Testis (tissue), 3 donors: ENCODE measurements around the gene TMEM8B. TPM values are rescaled to one million over a fixed set of nuclear protein-coding genes. Genes with fewer than 3 reads are reported as not detected.
A peak's percentile ranks its signal among the peaks of the same experiment; 100 is the strongest.

Experiments used
- DNase-seq: peaks from one replicate; pipeline ENCODE4 v3.0.0-alpha.2; 2019
- H3K27ac ChIP-seq, 2 donors: fragments of 200-600 bp; sonication (generic); one replicate each; pipeline ENCODE4 v1.5.1; 2019
- H3K27me3 ChIP-seq: fragments of 200-600 bp; sonication (generic); one replicate; pipeline ENCODE4 v1.5.1; 2019
- H3K36me3 ChIP-seq: fragments of 200-600 bp; sonication (generic); one replicate; pipeline ENCODE4 v1.5.1; 2017; ENCODE audit warnings: low read depth; ENCODE audit errors: missing control alignments
- H3K4me1 ChIP-seq: fragments of 200-600 bp; sonication (generic); one replicate; pipeline ENCODE4 v1.5.1; 2019
- H3K4me3 ChIP-seq, 2 donors: fragments of 200-600 bp; sonication (generic); one replicate each; pipeline ENCODE4 v1.5.1; 2017 to 2019
- H3K9me3 ChIP-seq: fragments of 200-600 bp; sonication (generic); one replicate; pipeline ENCODE4 v1.5.1; 2017
- POLR2A ChIP-seq: fragments of 450-650 bp; IDR thresholded peaks from one replicate; pipeline ENCODE4 v1.6.1; 2017; ENCODE audit warnings: antibody characterized with exemption, mild to moderate bottlenecking, moderate library complexity
- WGBS, 2 donors: methylation state at CpG; one replicate each; pipeline ENCODE4 v1.1.5; 2018; 5-methylcytosine and 5-hydroxymethylcytosine counted together
- intact Hi-C: fragments of 100-400 bp; cut with DNase I; formaldehyde crosslinking; loops from one replicate; pipeline ENCODE4 v1.15.1; 2023; ENCODE audit warnings: low total_unique reads
- polyA plus RNA-seq: library from polyadenylated mRNA; stranded (reverse); fragments of 350-450 nt; fragmentation: Illumina TruSeq; extraction: RNeasy Lipid Tissue Mini Kit (QIAGEN cat#74804); gene quantifications from one replicate; pipeline ENCODE4 v1.2.3, GENCODE V29; 2014; ENCODE audit warnings: low read depth, low replicate concordance; ENCODE audit not compliant: insufficient read depth
- total RNA-seq, 2 donors: library from RNA; depleted of rRNA; stranded (reverse); fragments of >200 nt; gene quantifications; one replicate each; pipeline ENCODE4 v1.2.3, GENCODE V29; 2016
- TF ChIP-seq, protein P1 (sequence below), 3 experiments: fragments of 450-650 bp in 2 of 3; fragments of 200-600 bp in 1 of 3; sonication (generic) in 1 of 3; IDR thresholded peaks; one replicate each; pipeline ENCODE4 v1.5.1; 2016 to 2019; ENCODE audit warnings: antibody characterized with exemption in 3 of 3, mild to moderate bottlenecking in 2 of 3, moderate library complexity in 1 of 3

The TMEM8B gene
- total and polyA plus RNA-seq, 3 donors from 2014 or later, result 22.2 to 24.6 (median 24.5) TPM

DNA sequence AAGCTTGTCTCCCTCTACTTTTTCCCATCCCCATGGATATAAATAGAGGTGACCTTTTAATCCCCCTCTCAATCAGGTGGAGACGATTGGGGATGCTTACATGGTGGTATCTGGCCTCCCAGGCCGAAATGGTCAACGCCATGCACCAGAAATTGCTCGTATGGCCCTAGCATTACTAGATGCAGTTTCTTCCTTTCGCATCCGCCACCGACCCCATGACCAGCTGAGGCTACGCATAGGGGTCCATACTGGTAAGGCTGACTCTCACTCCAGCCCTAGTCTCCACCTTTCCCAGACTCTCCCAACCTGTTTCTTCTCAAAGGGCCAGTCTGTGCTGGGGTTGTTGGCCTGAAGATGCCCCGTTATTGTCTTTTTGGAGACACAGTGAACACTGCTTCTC, 20.6 kb upstream of the TMEM8B start:
- no peak for DNase-seq
- Histone ChIP-seq H3K27ac (no peak overlapping the region), H3K4me1 (peaks cover 17% of the 10 kb centered on the region), H3K27me3 (no peaks in the 10 kb centered on the region), H3K9me3 (no peaks in the 10 kb centered on the region), H3K36me3 (no peaks in the 10 kb centered on the region), H3K4me3 (no peak overlapping the region)
- whole genome bisulfite sequencing, 2 donors, result 83 to 94% methylated on average over 9 of the region's 9 CpGs
- intact Hi-C loops, result no loop called here
- TF ChIP-seq, protein P1, sequence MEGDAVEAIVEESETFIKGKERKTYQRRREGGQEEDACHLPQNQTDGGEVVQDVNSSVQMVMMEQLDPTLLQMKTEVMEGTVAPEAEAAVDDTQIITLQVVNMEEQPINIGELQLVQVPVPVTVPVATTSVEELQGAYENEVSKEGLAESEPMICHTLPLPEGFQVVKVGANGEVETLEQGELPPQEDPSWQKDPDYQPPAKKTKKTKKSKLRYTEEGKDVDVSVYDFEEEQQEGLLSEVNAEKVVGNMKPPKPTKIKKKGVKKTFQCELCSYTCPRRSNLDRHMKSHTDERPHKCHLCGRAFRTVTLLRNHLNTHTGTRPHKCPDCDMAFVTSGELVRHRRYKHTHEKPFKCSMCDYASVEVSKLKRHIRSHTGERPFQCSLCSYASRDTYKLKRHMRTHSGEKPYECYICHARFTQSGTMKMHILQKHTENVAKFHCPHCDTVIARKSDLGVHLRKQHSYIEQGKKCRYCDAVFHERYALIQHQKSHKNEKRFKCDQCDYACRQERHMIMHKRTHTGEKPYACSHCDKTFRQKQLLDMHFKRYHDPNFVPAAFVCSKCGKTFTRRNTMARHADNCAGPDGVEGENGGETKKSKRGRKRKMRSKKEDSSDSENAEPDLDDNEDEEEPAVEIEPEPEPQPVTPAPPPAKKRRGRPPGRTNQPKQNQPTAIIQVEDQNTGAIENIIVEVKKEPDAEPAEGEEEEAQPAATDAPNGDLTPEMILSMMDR (IDR thresholded peaks at IDR 0.05), result no peak
- no peak for TF ChIP-seq POLR2A

DNA sequence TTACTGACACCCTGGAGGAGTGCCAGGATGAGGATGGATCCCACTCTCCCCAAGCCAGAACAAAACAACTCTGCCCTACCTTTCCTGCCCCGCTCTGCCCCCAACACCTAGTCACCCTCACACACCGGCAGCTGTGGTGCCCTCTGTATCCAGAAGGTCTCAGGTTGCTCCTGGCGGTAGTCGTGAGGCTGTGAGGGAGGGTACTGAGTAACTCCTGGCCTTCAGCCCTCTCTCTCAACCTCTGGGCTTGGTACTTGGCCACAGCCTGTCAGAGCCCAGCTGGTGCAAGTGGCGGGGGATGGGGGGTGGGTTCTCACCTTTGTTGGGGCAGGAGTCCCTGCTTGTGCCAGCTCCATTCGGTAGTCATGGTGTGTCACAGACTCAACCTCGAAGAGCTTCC, 18.9 kb upstream of the TMEM8B start:
- no peaks in the 10 kb centered on the region for H3K36me3 ChIP-seq
- TF ChIP-seq, protein P1 (IDR thresholded peaks at IDR 0.05), result no peak
- no peak for TF ChIP-seq POLR2A
- no peak overlapping the region for H3K4me3 ChIP-seq
- H3K9me3 ChIP-seq, result no peaks in the 10 kb centered on the region
- 93% methylated on average over 7 of the region's 7 CpGs for WGBS, 2 donors
- peaks cover 26% of the 10 kb centered on the region for H3K4me1 ChIP-seq
- H3K27me3 ChIP-seq, result no peaks in the 10 kb centered on the region
- intact Hi-C loops, result loop anchor here (10.0 kb wide), 1 partner anchor 75 kb away; the partner anchor contains the start of genes CREB3 and TLN1
- H3K27ac ChIP-seq, result no peak overlapping the region
- no peak for DNase-seq

DNA sequence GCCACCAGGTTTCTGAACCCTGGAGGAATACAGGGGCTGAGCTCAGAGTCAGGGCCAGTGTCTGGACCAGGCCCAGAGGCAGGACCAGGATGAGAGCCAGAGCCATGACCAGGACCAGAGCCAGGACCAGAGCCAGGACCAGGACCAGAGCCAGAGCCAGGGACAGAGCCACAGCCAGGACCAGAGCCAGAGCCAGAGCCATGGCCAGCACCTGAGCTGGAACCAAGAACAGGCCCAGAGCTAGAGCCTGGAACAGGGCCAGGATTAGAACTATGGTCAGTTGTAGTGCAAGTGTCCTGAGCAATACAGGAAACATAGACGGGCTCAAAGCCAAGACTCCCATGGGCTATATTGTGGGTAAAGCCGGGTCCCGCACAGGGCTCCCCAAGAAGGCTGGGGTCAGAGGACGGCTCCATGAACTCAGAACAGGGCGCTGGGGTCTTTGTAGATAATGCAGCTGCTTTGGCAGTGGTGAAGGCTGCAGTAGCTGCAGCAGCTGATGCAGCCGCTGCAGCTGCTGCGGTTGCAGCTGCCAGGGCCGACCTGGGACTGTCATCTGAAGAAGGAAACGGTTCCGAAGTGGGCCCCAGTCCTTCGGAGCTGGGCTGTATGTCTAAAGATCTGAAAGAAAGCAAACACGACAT, 17.5 kb upstream of the TMEM8B start:
- H3K9me3 ChIP-seq, result no peaks in the 10 kb centered on the region
- intact Hi-C loops, result loop anchor here (10.0 kb wide), 1 partner anchor 77 kb away; the partner anchor contains the start of genes CREB3 and TLN1
- DNase-seq, result no peak
- TF ChIP-seq, protein P1 (IDR thresholded peaks at IDR 0.05), result no peak
- no peak for TF ChIP-seq POLR2A
- H3K4me3 ChIP-seq, result peak overlapping the region; percentile 59 to 64
- 5 to 8% methylated on average over 12 of the region's 12 CpGs for WGBS, 2 donors
- peaks cover 26% of the 10 kb centered on the region for H3K4me1 ChIP-seq
- H3K36me3 ChIP-seq, result no peaks in the 10 kb centered on the region
- no peak overlapping the region for H3K27ac ChIP-seq
- no peaks in the 10 kb centered on the region for H3K27me3 ChIP-seq

DNA sequence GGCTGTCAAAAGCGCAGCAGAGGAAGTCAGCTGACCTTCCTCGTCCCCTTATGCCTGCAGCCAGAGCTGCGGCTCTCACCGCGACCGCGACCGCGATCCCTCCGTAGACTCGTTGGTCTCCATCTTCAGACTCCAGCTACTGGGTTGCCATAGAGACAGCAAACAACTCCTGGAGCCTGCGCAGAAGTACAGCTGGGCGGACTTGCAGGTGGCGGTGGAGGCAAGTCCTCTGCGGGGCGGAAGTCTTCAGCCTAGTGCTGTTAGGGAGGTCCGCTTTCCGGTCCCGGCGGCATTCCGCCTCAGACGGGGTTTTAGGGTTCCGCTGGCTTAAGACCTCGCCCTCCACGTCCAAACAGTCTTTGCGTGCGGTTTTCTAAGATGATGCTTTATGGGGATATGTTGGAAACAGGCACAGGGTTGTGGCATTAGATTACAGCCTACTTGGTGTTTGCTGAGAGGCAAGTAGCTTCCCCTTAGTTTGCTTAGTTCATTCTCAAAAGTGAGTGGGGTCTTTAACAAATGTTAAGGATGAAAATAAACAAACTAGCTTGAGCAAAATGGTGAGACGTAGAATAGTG, 16.9 kb upstream of the TMEM8B start, which contains the start of gene SPAG8:
TSS of gene SPAG8 (minus strand) at position 238 of the 578 bp plus-strand sequence. CDS start at position 123, 115 bp downstream.
- Histone ChIP-seq H3K27ac (peak within 1 kb of the TSS in 1 of 2 donors; percentile 98), H3K4me1 (peaks cover 26% of the 10 kb centered on the region), H3K9me3 (no peaks in the 10 kb centered on the region), H3K27me3 (no peaks in the 10 kb centered on the region), H3K36me3 (no peaks in the 10 kb centered on the region), H3K4me3 (peak within 1 kb of the TSS; percentile 59 to 64)
- TF ChIP-seq POLR2A, result peak; percentile 32
- TF ChIP-seq, protein P1 (IDR thresholded peaks at IDR 0.05), result peak in 1 of 3 experiments; percentile 6
- intact Hi-C loops, result loop anchor here (10.0 kb wide), 1 partner anchor 77 kb away; the partner anchor contains the start of genes CREB3 and TLN1
- WGBS, 2 donors, result 2% methylated on average over 16 to 28 of the region's 28 CpGs
- peak; percentile 97 for DNase-seq
